HepG2 (cell line): ENCODE data around the gene DEPDC5. TPM values are rescaled to one million over a fixed set of nuclear protein-coding genes. Genes with fewer than 3 reads are reported as not detected.

ENCODE experiments used
- CHCHD3 ChIP-seq: sonication (generic); formaldehyde crosslinking; IDR thresholded peaks from 2 replicates; pipeline ENCODE4 v1.8.0; 2022; ENCODE audit warnings: mild to moderate bottlenecking, missing genetic modification reagents, moderate library complexity
- HMG20A ChIP-seq: IDR thresholded peaks from 2 replicates; pipeline ENCODE4 v1.6.1; 2016; ENCODE audit warnings: borderline replicate concordance
- IRF1 ChIP-seq: sonication (generic); formaldehyde crosslinking; IDR thresholded peaks from 2 replicates; pipeline ENCODE4 v1.4.0; 2020; ENCODE audit warnings: low read depth, mild to moderate bottlenecking, missing genetic modification reagents
- ISL2 ChIP-seq: sonication (generic); formaldehyde crosslinking; IDR thresholded peaks from 2 replicates; pipeline ENCODE4 v1.5.0; 2020; ENCODE audit warnings: missing genetic modification reagents
- JUNB ChIP-seq: sonication (generic); formaldehyde crosslinking; IDR thresholded peaks from 2 replicates; pipeline ENCODE4 v1.8.0; 2022; ENCODE audit warnings: missing genetic modification reagents, mild to moderate bottlenecking, borderline replicate concordance
- KDM5A ChIP-seq: fragments of 200-600 bp; sonication (generic); IDR thresholded peaks from 2 replicates; pipeline ENCODE4 v1.7.0; 2018; ENCODE audit warnings: antibody characterized with exemption, mild to moderate bottlenecking, low read length, borderline replicate concordance
- MIER2 ChIP-seq: IDR thresholded peaks from 2 replicates; pipeline ENCODE4 v1.6.1; 2016; ENCODE audit warnings: missing biosample characterization, missing genetic modification reagents
- NR1H2 ChIP-seq: sonication (generic); formaldehyde crosslinking; IDR thresholded peaks from 2 replicates; pipeline ENCODE4 v1.8.1; 2022; ENCODE audit warnings: low read depth, missing genetic modification reagents, borderline replicate concordance
- PLSCR1 ChIP-seq: sonication (generic); formaldehyde crosslinking; IDR thresholded peaks from 2 replicates; pipeline ENCODE4 v1.5.0; 2020; ENCODE audit warnings: missing genetic modification reagents, mild to moderate bottlenecking, borderline replicate concordance
- RAD51 ChIP-seq: fragments of 450-650 bp; IDR thresholded peaks from 2 replicates; pipeline ENCODE4 v1.6.1; 2016; ENCODE audit warnings: borderline replicate concordance
- SMYD3 ChIP-seq: sonication (generic); formaldehyde crosslinking; IDR thresholded peaks from 2 replicates; pipeline ENCODE4 v1.8.1; 2023; ENCODE audit warnings: mild to moderate bottlenecking, missing genetic modification reagents
- TRIM24 ChIP-seq: sonication (generic); formaldehyde crosslinking; IDR thresholded peaks from 2 replicates; pipeline ENCODE4 v1.8.0; 2022; ENCODE audit warnings: mild to moderate bottlenecking, missing genetic modification reagents
- ZNF121 ChIP-seq: sonication (generic); formaldehyde crosslinking; IDR thresholded peaks from 2 replicates; pipeline ENCODE4 v1.5.0; 2020; ENCODE audit warnings: mild to moderate bottlenecking, missing genetic modification reagents
- ZNF646 ChIP-seq: sonication (generic); formaldehyde crosslinking; IDR thresholded peaks from 2 replicates; pipeline ENCODE4 v1.9.0; 2021; ENCODE audit warnings: mild to moderate bottlenecking, missing genetic modification reagents
- ZNF768 ChIP-seq: sonication (generic); formaldehyde crosslinking; IDR thresholded peaks from 2 replicates; pipeline ENCODE4 v1.4.0; 2020; ENCODE audit warnings: missing genetic modification reagents
- ZNF839 ChIP-seq: sonication (generic); formaldehyde crosslinking; IDR thresholded peaks from 2 replicates; pipeline ENCODE4 v1.4.0; 2020; ENCODE audit warnings: missing genetic modification reagents, mild to moderate bottlenecking, borderline replicate concordance
- polyA plus RNA-seq, 8 experiments: library from polyadenylated mRNA; depleted of rRNA in 3 of 8; stranded (reverse) in 7 of 8; unstranded in 1 of 8; fragments of >200 nt; fragmentation: Illumina TruSeq in 4 of 8; extraction: Trizol in 4 of 8; gene quantifications; 2 replicates each; pipeline versions ENCODE4 v1.2.1 to v1.2.3, GENCODE V29; 2011 to 2016; ENCODE audit warnings: low read depth in 4 of 8, missing spikeins in 1 of 8, mixed read lengths in 1 of 8; ENCODE audit not compliant: insufficient read depth in 1 of 8
- total RNA-seq, 5 experiments: library from RNA; depleted of rRNA; stranded (reverse); fragments of >200 nt; fragmentation: Illumina TruSeq; extraction: Trizol; gene quantifications; 2 replicates each; pipeline ENCODE4 v1.2.3, GENCODE V29; 2016; ENCODE audit warnings: low read depth in 1 of 5

Gene DEPDC5
- total and polyA plus RNA-seq, 2 of the 13 experiments (the other 11 are each of a cell fraction or from before 2014, with no cell fraction given), result 9.8 to 12.4 TPM

DNA sequence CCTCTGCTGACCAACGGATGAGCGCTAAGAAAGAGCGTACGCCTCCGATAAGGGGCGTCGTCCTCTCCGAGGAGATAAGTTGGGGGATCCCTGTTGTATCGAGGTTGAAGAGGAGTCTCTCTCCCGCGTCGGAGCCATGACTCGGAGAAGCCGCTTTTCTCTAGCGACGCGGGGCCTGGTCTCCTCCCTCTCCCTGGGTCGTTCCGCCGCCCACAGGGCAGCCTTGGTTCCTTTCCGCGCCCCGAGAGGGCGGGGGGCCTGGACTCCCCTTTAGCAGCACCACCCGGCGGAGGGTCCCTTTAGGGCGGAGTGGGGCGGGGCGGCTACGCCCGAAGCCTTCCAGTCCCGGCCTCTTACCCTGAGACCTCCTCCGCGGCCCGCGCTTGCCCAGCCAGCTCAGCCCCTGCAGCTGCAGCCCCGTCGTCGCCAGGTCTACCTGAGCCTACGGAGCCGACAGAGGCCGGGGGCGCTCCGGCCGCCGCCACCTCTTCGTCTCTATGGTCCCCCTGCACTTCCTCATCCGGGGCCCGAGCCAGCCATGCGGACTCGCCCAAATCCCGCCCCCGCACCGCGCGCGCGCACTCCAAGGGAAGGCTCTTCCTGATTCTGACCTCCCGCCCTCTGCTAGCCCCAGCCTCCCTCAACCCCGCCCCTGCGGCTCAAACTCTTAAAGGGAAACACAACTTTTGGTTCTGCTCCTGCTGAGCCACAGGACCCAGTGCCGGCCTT is 4.0 kb upstream of the DEPDC5 start, which contains the start of gene PRR14L (continued):
- TF ChIP-seq ZNF646 (CRISPR knock-in tag) (no peak), HMG20A (CRISPR knock-in tag) (no peak), ZNF768 (CRISPR knock-in tag) (peak; percentile 73; the same call in 1 of the 2 replicates), NR1H2 (CRISPR knock-in tag) (peak; percentile 45; the same call in 1 of the 2 replicates), CHCHD3 (CRISPR knock-in tag) (peak; percentile 34; the same call in 1 of the 2 replicates), RAD51 (no peak), ISL2 (peak; percentile 71), ZNF839 (CRISPR knock-in tag) (no peak; the same call in 1 of the 2 replicates), MIER2 (CRISPR knock-in tag) (no peak), IRF1 (CRISPR knock-in tag) (no peak), ZNF121 (no peak), KDM5A (peak; percentile 73; the same call in 1 of the 2 replicates), JUNB (CRISPR knock-in tag) (no peak), PLSCR1 (CRISPR knock-in tag) (no peak), SMYD3 (no peak), TRIM24 (CRISPR knock-in tag) (no peak)
